Heart left ventricle (tissue), 13 donors: ENCODE results near the gene SMARCA1.

ENCODE experiments used
- POLR2A ChIP-seq, 2 donors: fragments of 450-650 bp; IDR thresholded peaks; one replicate each; pipeline ENCODE4 v1.6.1; 2017; ENCODE audit warnings: antibody characterized with exemption in 2 of 2, mild to moderate bottlenecking in 2 of 2, moderate library complexity in 2 of 2
- TF ChIP-seq, protein P1 (sequence below), 12 donors: fragments of 200-600 bp; sonication (generic) in 4 of 12; IDR thresholded peaks; one replicate each; pipeline versions ENCODE4 v1.5.0 to v1.8.0; 2018 to 2022; ENCODE audit warnings: antibody characterized with exemption in 12 of 12, mild to moderate bottlenecking in 5 of 12
- donor health status: ischemic (EF 13 %, LVEDD 7.1; RV severe dilation, severe dysfunction).
- donor health status: DM: no; HTN: yes; CAD: no.
- donor health status: DM: no; HTN: no; CAD: no.
- donor health status: ischemic (EF 25% LVEDD 6.9; RV normal size, moderate dysfunction).
- donor health status: ischemic (EF 25% LVEDD 5.7; RV mildly dilated, moderate dysfunction).
- donor health status: ischemic (EF 35%, LVEDD 5.7; RV mildly dilated, moderate dysfunction).
- donor health status: nonischemic (EF 11% LVEDD 7.7; RV severe dilation, severe dysfunction).
- donor health status: DM: yes; HTN: yes; CAD: no.
- donor health status: PGD.
- donor health status: ischemic (EF 29% LVEDD 5.4; RV normal size, mild dysfunction).
- donor health status: nonischemic (EF 23%, LVEDD 6.1; RV moderate dilation, normal function).

GRCh38 chrX:129511689-129512088 is 11.6 kb downstream of the SMARCA1 start:
- TF ChIP-seq, protein P1, sequence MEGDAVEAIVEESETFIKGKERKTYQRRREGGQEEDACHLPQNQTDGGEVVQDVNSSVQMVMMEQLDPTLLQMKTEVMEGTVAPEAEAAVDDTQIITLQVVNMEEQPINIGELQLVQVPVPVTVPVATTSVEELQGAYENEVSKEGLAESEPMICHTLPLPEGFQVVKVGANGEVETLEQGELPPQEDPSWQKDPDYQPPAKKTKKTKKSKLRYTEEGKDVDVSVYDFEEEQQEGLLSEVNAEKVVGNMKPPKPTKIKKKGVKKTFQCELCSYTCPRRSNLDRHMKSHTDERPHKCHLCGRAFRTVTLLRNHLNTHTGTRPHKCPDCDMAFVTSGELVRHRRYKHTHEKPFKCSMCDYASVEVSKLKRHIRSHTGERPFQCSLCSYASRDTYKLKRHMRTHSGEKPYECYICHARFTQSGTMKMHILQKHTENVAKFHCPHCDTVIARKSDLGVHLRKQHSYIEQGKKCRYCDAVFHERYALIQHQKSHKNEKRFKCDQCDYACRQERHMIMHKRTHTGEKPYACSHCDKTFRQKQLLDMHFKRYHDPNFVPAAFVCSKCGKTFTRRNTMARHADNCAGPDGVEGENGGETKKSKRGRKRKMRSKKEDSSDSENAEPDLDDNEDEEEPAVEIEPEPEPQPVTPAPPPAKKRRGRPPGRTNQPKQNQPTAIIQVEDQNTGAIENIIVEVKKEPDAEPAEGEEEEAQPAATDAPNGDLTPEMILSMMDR (IDR thresholded peaks at IDR 0.05) = no peak
- no peak for TF ChIP-seq POLR2A (IDR thresholded peaks at IDR 0.05)
